HepG2 (cell line): ENCODE results near the gene NATD1. TPM values are rescaled to one million over a fixed set of nuclear protein-coding genes. Genes with fewer than 3 reads are reported as not detected.

Experiments used
- BRCA1 ChIP-seq: sonication (generic); formaldehyde crosslinking; IDR thresholded peaks from 2 replicates; pipeline ENCODE4 v1.4.0; 2020; ENCODE audit warnings: missing genetic modification reagents
- JUNB ChIP-seq: sonication (generic); formaldehyde crosslinking; IDR thresholded peaks from 2 replicates; pipeline ENCODE4 v1.8.0; 2022; ENCODE audit warnings: missing genetic modification reagents, mild to moderate bottlenecking, borderline replicate concordance
- KDM6A ChIP-seq: IDR thresholded peaks from 2 replicates; pipeline ENCODE4 v1.6.1; 2016; ENCODE audit warnings: low read depth
- PAWR ChIP-seq: sonication (generic); formaldehyde crosslinking; IDR thresholded peaks from 2 replicates; pipeline ENCODE4 v1.4.0; 2020; ENCODE audit warnings: missing genetic modification reagents, mild to moderate bottlenecking, borderline replicate concordance
- REL ChIP-seq: sonication (generic); formaldehyde crosslinking; conservative IDR thresholded peaks from 2 replicates; pipeline ENCODE4 v1.8.0; 2022; ENCODE audit warnings: mild to moderate bottlenecking, missing genetic modification reagents, moderate library complexity
- SP4 ChIP-seq: sonication (generic); formaldehyde crosslinking; IDR thresholded peaks from 2 replicates; pipeline ENCODE4 v1.8.1; 2023; ENCODE audit warnings: mild to moderate bottlenecking, missing genetic modification reagents
- ZNF207 ChIP-seq: fragments of 450-650 bp; IDR thresholded peaks from 2 replicates; pipeline ENCODE4 v1.6.1; 2016; ENCODE audit warnings: antibody characterized with exemption, borderline replicate concordance
- polyA plus RNA-seq, 8 experiments: library from polyadenylated mRNA; depleted of rRNA in 3 of 8; stranded (reverse) in 7 of 8; unstranded in 1 of 8; fragments of >200 nt; fragmentation: Illumina TruSeq in 4 of 8; extraction: Trizol in 4 of 8; gene quantifications; 2 replicates each; pipeline versions ENCODE4 v1.2.1 to v1.2.3, GENCODE V29; 2011 to 2016; ENCODE audit warnings: low read depth in 4 of 8, missing spikeins in 1 of 8, mixed read lengths in 1 of 8; ENCODE audit not compliant: insufficient read depth in 1 of 8
- total RNA-seq, 5 experiments: library from RNA; depleted of rRNA; stranded (reverse); fragments of >200 nt; fragmentation: Illumina TruSeq; extraction: Trizol; gene quantifications; 2 replicates each; pipeline ENCODE4 v1.2.3, GENCODE V29; 2016; ENCODE audit warnings: low read depth in 1 of 5
- TF ChIP-seq, protein P1 (sequence below): IDR thresholded peaks from 2 replicates; pipeline ENCODE4 v1.6.1; 2012; ENCODE audit warnings: low read length, improper control_type of control experiment
- TF ChIP-seq, protein P2 (sequence below): sonication (generic); formaldehyde crosslinking; IDR thresholded peaks from 2 replicates; pipeline ENCODE4 v1.4.0; 2020; ENCODE audit warnings: missing genetic modification reagents, mild to moderate bottlenecking, borderline replicate concordance
- TF ChIP-seq, protein P3 (sequence below): sonication (generic); formaldehyde crosslinking; IDR thresholded peaks from 2 replicates; pipeline ENCODE4 v1.4.0; 2020; ENCODE audit warnings: mild to moderate bottlenecking, missing genetic modification reagents
- TF ChIP-seq, protein P4 (sequence below): sonication (generic); formaldehyde crosslinking; IDR thresholded peaks from 2 replicates; pipeline ENCODE4 v1.4.0; 2020; ENCODE audit warnings: missing genetic modification reagents, mild to moderate bottlenecking, borderline replicate concordance
- TF ChIP-seq, protein P5 (sequence below): sonication (generic); formaldehyde crosslinking; IDR thresholded peaks from 2 replicates; pipeline ENCODE4 v1.4.0; 2020; ENCODE audit warnings: mild to moderate bottlenecking, missing genetic modification reagents

Gene NATD1
- total and polyA plus RNA-seq, 2 of the 13 experiments (the other 11 are each of a cell fraction or from before 2014, with no cell fraction given): 0.31 to 2.3 TPM

DNA sequence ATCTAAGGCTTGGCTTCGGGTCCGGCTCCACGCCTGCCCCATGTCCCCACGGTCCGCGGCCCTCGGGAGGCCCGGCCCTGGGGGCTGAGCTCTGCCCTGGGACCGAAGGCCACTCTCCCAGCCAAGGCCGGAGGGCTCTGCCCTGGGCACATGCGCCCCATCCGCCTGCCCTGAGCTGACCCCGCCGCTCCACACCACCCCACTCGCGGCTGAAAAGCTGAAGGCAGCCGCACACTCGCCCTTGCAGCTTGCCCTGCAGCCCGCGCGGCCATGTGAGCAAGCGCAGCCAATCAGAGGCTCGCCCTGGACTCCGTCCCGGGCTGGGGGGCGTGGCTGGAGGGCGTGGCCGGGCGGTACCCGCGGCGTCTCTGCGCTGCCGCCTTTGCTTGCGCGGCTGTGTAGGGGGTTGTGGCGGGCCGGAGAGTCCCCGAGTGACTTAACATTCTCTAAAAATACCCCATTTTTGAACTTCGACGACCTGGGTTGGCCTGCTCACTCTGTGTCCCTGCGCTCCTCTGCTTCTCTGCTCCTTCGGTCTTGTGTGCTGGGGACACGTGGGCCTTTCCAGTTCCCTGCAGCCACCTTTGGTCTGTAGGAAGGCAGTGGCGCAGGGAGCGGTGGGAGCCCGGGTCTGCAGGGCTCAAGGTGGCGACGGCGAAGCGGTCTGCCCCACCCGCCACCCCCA lies 22.5 kb upstream of the NATD1 start (continued):
- TF ChIP-seq ZNF207 (no peak), SP4 (0 out of 2 replicates have a peak, but pooled peaks have one; percentile 51), PAWR (CRISPR knock-in tag) (no peak), BRCA1 (CRISPR knock-in tag) (no peak), REL (CRISPR knock-in tag) (peak; percentile 25), KDM6A (CRISPR knock-in tag) (no peak), JUNB (CRISPR knock-in tag) (no peak)
- TF ChIP-seq, protein P1, sequence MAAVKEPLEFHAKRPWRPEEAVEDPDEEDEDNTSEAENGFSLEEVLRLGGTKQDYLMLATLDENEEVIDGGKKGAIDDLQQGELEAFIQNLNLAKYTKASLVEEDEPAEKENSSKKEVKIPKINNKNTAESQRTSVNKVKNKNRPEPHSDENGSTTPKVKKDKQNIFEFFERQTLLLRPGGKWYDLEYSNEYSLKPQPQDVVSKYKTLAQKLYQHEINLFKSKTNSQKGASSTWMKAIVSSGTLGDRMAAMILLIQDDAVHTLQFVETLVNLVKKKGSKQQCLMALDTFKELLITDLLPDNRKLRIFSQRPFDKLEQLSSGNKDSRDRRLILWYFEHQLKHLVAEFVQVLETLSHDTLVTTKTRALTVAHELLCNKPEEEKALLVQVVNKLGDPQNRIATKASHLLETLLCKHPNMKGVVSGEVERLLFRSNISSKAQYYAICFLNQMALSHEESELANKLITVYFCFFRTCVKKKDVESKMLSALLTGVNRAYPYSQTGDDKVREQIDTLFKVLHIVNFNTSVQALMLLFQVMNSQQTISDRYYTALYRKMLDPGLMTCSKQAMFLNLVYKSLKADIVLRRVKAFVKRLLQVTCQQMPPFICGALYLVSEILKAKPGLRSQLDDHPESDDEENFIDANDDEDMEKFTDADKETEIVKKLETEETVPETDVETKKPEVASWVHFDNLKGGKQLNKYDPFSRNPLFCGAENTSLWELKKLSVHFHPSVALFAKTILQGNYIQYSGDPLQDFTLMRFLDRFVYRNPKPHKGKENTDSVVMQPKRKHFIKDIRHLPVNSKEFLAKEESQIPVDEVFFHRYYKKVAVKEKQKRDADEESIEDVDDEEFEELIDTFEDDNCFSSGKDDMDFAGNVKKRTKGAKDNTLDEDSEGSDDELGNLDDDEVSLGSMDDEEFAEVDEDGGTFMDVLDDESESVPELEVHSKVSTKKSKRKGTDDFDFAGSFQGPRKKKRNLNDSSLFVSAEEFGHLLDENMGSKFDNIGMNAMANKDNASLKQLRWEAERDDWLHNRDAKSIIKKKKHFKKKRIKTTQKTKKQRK: no peak
- TF ChIP-seq, protein P2, sequence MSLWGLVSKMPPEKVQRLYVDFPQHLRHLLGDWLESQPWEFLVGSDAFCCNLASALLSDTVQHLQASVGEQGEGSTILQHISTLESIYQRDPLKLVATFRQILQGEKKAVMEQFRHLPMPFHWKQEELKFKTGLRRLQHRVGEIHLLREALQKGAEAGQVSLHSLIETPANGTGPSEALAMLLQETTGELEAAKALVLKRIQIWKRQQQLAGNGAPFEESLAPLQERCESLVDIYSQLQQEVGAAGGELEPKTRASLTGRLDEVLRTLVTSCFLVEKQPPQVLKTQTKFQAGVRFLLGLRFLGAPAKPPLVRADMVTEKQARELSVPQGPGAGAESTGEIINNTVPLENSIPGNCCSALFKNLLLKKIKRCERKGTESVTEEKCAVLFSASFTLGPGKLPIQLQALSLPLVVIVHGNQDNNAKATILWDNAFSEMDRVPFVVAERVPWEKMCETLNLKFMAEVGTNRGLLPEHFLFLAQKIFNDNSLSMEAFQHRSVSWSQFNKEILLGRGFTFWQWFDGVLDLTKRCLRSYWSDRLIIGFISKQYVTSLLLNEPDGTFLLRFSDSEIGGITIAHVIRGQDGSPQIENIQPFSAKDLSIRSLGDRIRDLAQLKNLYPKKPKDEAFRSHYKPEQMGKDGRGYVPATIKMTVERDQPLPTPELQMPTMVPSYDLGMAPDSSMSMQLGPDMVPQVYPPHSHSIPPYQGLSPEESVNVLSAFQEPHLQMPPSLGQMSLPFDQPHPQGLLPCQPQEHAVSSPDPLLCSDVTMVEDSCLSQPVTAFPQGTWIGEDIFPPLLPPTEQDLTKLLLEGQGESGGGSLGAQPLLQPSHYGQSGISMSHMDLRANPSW (CRISPR knock-in tag): no peak
- TF ChIP-seq, protein P3, sequence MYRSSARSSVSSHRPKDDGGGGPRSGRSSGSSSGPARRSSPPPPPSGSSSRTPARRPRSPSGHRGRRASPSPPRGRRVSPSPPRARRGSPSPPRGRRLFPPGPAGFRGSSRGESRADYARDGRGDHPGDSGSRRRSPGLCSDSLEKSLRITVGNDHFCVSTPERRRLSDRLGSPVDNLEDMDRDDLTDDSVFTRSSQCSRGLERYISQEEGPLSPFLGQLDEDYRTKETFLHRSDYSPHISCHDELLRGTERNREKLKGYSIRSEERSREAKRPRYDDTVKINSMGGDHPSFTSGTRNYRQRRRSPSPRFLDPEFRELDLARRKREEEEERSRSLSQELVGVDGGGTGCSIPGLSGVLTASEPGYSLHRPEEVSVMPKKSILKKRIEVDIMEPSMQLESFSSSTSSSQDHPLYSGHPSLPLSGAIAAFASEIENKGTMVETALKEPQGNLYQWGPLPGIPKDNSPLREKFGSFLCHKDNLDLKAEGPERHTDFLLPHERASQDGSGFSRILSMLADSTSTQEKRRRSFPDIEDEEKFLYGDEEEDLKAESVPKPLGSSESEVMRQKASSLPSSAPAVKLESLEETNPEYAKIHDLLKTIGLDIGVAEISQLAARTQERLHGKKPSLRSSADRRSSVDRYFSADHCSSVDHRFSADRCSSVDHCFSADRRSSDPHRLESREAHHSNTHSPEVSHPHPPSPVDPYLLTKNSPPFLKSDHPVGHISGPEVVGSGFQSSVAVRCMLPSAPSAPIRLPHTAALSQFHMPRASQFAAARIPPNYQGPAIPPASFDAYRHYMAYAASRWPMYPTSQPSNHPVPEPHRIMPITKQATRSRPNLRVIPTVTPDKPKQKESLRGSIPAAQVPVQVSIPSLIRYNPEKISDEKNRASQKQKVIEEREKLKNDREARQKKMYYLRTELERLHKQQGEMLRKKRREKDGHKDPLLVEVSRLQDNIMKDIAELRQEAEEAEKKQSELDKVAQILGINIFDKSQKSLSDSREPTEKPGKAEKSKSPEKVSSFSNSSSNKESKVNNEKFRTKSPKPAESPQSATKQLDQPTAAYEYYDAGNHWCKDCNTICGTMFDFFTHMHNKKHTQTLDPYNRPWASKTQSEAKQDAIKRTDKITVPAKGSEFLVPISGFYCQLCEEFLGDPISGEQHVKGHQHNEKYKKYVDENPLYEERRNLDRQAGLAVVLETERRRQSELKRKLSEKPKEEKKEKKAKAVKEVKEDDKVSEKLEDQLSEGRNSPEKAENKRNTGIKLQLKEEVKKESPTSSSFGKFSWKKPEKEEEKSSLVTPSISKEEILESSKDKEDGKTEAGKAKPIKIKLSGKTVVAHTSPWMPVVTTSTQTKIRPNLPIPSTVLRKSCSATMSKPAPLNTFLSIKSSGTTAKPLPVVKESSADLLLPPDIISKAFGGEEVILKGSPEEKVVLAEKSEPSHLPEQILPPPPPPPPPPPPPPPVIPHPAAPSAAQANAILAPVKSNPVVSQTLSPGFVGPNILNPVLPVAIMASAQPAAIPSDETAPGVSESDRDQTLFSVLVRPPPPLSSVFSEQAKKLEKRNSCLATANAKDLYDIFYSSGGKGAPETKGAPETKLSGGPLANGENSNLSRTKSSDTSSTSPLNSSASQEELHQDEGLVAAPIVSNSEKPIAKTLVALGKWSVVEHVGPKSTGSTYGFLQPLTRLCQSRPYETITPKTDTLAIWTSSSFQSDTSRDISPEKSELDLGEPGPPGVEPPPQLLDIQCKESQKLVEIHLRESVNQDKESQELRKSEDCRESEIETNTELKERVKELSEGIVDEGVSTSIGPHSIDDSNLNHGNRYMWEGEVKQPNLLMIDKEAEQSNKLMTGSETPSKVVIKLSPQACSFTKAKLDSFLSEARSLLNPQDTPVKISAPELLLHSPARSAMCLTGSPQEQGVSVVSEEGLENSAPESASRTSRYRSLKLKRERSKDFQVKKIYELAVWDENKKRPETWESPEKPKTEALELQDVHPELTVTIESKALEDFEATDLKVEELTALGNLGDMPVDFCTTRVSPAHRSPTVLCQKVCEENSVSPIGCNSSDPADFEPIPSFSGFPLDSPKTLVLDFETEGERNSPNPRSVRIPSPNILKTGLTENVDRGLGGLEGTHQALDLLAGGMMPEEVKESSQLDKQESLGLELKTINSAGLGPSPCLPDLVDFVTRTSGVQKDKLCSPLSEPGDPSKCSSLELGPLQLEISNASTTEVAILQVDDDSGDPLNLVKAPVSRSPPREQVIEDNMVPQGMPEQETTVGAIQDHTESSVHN (CRISPR knock-in tag): no peak
- TF ChIP-seq, protein P4, sequence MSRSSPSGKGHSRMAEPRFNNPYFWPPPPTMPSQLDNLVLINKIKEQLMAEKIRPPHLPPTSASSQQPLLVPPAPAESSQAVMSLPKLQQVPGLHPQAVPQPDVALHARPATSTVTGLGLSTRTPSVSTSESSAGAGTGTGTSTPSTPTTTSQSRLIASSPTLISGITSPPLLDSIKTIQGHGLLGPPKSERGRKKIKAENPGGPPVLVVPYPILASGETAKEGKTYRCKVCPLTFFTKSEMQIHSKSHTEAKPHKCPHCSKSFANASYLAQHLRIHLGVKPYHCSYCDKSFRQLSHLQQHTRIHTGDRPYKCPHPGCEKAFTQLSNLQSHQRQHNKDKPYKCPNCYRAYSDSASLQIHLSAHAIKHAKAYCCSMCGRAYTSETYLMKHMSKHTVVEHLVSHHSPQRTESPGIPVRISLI (CRISPR knock-in tag): no peak
- TF ChIP-seq, protein P5, sequence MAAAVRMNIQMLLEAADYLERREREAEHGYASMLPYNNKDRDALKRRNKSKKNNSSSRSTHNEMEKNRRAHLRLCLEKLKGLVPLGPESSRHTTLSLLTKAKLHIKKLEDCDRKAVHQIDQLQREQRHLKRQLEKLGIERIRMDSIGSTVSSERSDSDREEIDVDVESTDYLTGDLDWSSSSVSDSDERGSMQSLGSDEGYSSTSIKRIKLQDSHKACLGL (CRISPR knock-in tag): peak; percentile 90
